Left hindlimb (tissue), 1 donor: ENCODE results near the gene CUL5.
A peak's percentile ranks its signal among the peaks of the same experiment; 100 is the strongest.
"Not testable (repeated sequence)": the region's sequence is repeated elsewhere in the genome, so short reads cannot be mapped to it uniquely, and the experiment has no call there.

Source experiments
- DNase-seq: peaks from one replicate; pipeline ENCODE4 v3.0.0-alpha.2; 2018

Gene CUL5

GRCh38 chr11:108025387-108026080 is 16.8 kb downstream of the CUL5 start:
- DNase-seq: no peak

- DNase-seq: no peak
Observed at GRCh38 chr11:108027057-108027456, 18.4 kb downstream of the CUL5 start.

GRCh38 chr11:108028822-108029441 is 20.2 kb downstream of the CUL5 start:
- DNase-seq: not testable (repeated sequence)

GRCh38 chr11:108031604-108032003 is 22.9 kb downstream of the CUL5 start:
- not testable (repeated sequence) for DNase-seq

- DNase-seq: no peak
Observed at GRCh38 chr11:108032800-108033199, 24.1 kb downstream of the CUL5 start.

GRCh38 chr11:108034034-108034433 is 25.3 kb downstream of the CUL5 start:
- no peak for DNase-seq

GRCh38 chr11:108034952-108035351 is 26.3 kb downstream of the CUL5 start:
- no peak for DNase-seq

- DNase-seq: no peak
Observed at GRCh38 chr11:108035690-108036089, 27.0 kb downstream of the CUL5 start.

- DNase-seq: no peak
Observed at GRCh38 chr11:108037211-108037610, 28.5 kb downstream of the CUL5 start.

- DNase-seq: no peak
Observed at GRCh38 chr11:108037636-108038035, 28.9 kb downstream of the CUL5 start.

GRCh38 chr11:108048269-108048668 is 39.6 kb downstream of the CUL5 start:
- DNase-seq: no peak

GRCh38 chr11:108062336-108062735 is 53.6 kb downstream of the CUL5 start:
- no peak for DNase-seq

- DNase-seq: no peak
Observed at GRCh38 chr11:108063410-108063809, 54.7 kb downstream of the CUL5 start.

- no peak for DNase-seq
Observed at GRCh38 chr11:108069947-108070346, 61.2 kb downstream of the CUL5 start.

- DNase-seq: no peak
Observed at GRCh38 chr11:108084811-108085210, 76.1 kb downstream of the CUL5 start.

- DNase-seq: no peak
Observed at GRCh38 chr11:108085672-108086071, 77.0 kb downstream of the CUL5 start.

GRCh38 chr11:108092134-108092533 is 83.4 kb downstream of the CUL5 start:
- DNase-seq: no peak

GRCh38 chr11:108093128-108093904 is 84.6 kb downstream of the CUL5 start:
- DNase-seq: no peak

- no peak for DNase-seq
Observed at GRCh38 chr11:108097179-108097578, 88.5 kb downstream of the CUL5 start.

GRCh38 chr11:108101090-108101775 is 92.5 kb downstream of the CUL5 start:
- DNase-seq: no peak

- no peak for DNase-seq
Observed at GRCh38 chr11:108111126-108111525, 102.4 kb downstream of the CUL5 start.

GRCh38 chr11:108112057-108112456 is 103.4 kb downstream of the CUL5 start:
- DNase-seq: no peak

GRCh38 chr11:108115500-108116140 is 106.9 kb downstream of the CUL5 start:
- peak; percentile 81 for DNase-seq
